A673 (cell line): ENCODE measurements around the gene HTRA2. TPM values are rescaled to one million over a fixed set of nuclear protein-coding genes. Genes with fewer than 3 reads are reported as not detected.

Experiments
- BruUV-seq: library from RNA; stranded (reverse); fragments of 400-500 nt; replicated peaks from 2 replicates; lab custom pipeline; 2021; lab: Mats Ljungman, UMichigan
- CTCF ChIA-PET: fragments of 300-600 bp; sonication (Branson Sonifier 250); formaldehyde crosslinking; loops from one replicate; lab custom pipeline; 2022; ENCODE audit warnings: antibody characterized with exemption; lab: Charles Lee
- POLR2A ChIA-PET: fragments of 300-600 bp; sonication (Branson Sonifier 250); formaldehyde crosslinking; loops from one replicate; lab custom pipeline; 2022; ENCODE audit warnings: antibody characterized with exemption; ENCODE audit not compliant: low non-redundant PET; lab: Charles Lee
- DNase-seq: peaks from one replicate; pipeline ENCODE4 v3.0.0-alpha.2; 2015; ENCODE audit warnings: low spot score
- H3K27ac ChIP-seq: fragments of 200-600 bp; sonication (generic); 2 replicates; pipeline ENCODE4 v1.5.1; 2016; ENCODE audit warnings: mixed run types, low read depth, mild to moderate bottlenecking, mixed read lengths, antibody characterized with exemption, low read length; ENCODE audit not compliant: poor library complexity, severe bottlenecking
- H3K27me3 ChIP-seq: fragments of 200-600 bp; sonication (generic); replicated peaks from 2 replicates; pipeline ENCODE4 v1.6.1; 2017; ENCODE audit warnings: mixed run types, low read depth, mild to moderate bottlenecking, mixed read lengths, antibody characterized with exemption, low read length; ENCODE audit not compliant: insufficient read depth, poor library complexity
- H3K36me3 ChIP-seq: fragments of 200-600 bp; sonication (generic); 2 replicates; pipeline ENCODE4 v1.6.1; 2016; ENCODE audit warnings: mixed run types, mild to moderate bottlenecking, mixed read lengths, antibody characterized with exemption, low read length; ENCODE audit not compliant: insufficient read depth, poor library complexity, severe bottlenecking
- H3K4me1 ChIP-seq: fragments of 200-600 bp; sonication (generic); 2 replicates; pipeline ENCODE4 v1.6.1; 2017; ENCODE audit warnings: mixed run types, mild to moderate bottlenecking, mixed read lengths, antibody characterized with exemption, low read length; ENCODE audit not compliant: insufficient read depth, poor library complexity, severe bottlenecking
- H3K4me3 ChIP-seq: fragments of 200-600 bp; sonication (generic); 2 replicates; pipeline ENCODE4 v1.5.1; 2016; ENCODE audit warnings: low read depth, mixed run types, mild to moderate bottlenecking, mixed read lengths, low read length; ENCODE audit not compliant: poor library complexity, severe bottlenecking
- H3K9me3 ChIP-seq: fragments of 200-600 bp; sonication (generic); 2 replicates; pipeline ENCODE4 v1.6.1; 2016; ENCODE audit warnings: mixed run types, low read depth, mild to moderate bottlenecking, mixed read lengths, antibody characterized with exemption, low read length; ENCODE audit not compliant: poor library complexity, severe bottlenecking
- EZH2 ChIP-seq: fragments of 200-600 bp; sonication (generic); IDR thresholded peaks from 2 replicates; pipeline ENCODE4 v1.6.1; 2017; ENCODE audit warnings: borderline replicate concordance, low read depth, mild to moderate bottlenecking, mixed read lengths, antibody characterized with exemption, low read length; ENCODE audit not compliant: poor library complexity, severe bottlenecking
- intact Hi-C: fragments of 100-400 bp; cut with micrococcal nuclease; formaldehyde crosslinking; loops from one replicate; pipeline ENCODE4 v1.10.0; 2022; ENCODE audit not compliant: unreplicated experiment
- total RNA-seq: library from RNA; stranded (reverse); gene quantifications from 2 replicates; pipeline ENCODE4 v1.2.3, GENCODE V29; 2021
- TF ChIP-seq, protein P1 (sequence below): fragments of 300-800, 200-600 bp; sonication (generic); conservative IDR thresholded peaks from 2 replicates; pipeline ENCODE4 v1.5.1; 2017; ENCODE audit warnings: low read depth, mild to moderate bottlenecking, antibody characterized with exemption, low read length, moderate library complexity, mixed read lengths

Gene HTRA2
- total RNA-seq, 1 experiment from 2014 or later = 35.1 TPM

DNA sequence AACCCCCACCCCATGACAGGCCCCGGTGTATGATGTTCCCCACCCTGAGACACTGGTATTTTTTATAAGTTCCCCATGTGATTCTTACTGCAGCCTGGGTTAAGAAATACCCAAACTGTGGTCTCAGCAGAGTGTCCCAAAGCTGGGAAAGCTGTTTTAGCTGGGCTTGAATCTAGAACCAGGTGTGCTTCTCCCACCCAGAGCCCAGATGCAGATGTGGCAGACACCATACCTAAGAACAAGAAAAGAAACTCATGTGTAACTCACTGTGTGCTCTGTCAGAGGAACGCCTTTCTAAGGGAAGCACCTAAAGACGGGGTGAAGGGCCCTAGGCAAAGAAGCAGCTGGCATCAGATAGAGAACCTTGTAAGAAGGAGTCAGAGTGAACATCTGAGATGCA is 48.7 kb downstream of the HTRA2 start:
- POLR2A ChIA-PET = no interaction called here
- TF ChIP-seq EZH2 = no peak
- TF ChIP-seq, protein P1, sequence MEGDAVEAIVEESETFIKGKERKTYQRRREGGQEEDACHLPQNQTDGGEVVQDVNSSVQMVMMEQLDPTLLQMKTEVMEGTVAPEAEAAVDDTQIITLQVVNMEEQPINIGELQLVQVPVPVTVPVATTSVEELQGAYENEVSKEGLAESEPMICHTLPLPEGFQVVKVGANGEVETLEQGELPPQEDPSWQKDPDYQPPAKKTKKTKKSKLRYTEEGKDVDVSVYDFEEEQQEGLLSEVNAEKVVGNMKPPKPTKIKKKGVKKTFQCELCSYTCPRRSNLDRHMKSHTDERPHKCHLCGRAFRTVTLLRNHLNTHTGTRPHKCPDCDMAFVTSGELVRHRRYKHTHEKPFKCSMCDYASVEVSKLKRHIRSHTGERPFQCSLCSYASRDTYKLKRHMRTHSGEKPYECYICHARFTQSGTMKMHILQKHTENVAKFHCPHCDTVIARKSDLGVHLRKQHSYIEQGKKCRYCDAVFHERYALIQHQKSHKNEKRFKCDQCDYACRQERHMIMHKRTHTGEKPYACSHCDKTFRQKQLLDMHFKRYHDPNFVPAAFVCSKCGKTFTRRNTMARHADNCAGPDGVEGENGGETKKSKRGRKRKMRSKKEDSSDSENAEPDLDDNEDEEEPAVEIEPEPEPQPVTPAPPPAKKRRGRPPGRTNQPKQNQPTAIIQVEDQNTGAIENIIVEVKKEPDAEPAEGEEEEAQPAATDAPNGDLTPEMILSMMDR = no peak
- Histone ChIP-seq H3K27me3 (no peaks in the 10 kb centered on the region), H3K27ac (no peak overlapping the region), H3K4me1 (peaks cover 4% of the 10 kb centered on the region), H3K36me3 (no peaks in the 10 kb centered on the region), H3K9me3 (no peaks in the 10 kb centered on the region), H3K4me3 (no peak overlapping the region)
- DNase-seq = no peak
- CTCF ChIA-PET = no interaction called here
- no TSS peak for BruUV-seq
- intact Hi-C loops = no loop called here

DNA sequence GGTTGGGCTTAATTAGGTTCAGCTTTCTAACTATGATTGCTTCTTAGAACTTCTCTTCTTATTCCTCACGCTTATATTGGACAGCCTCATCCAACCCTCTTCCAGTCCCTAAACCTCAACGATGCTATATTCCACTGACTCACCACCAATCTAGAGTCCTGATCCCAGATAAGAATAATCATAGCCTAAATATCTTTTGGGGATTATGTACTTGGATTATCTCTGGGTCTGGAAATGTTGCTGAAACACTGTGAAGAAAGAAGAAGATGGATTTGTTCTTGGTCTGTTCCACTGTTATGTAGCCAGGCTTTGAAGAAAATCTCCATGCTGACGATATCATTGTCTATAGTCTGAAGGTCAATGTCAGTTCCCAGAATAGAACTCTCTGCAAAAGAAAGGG is 51.7 kb downstream of the HTRA2 start:
- H3K9me3 ChIP-seq = no peaks in the 10 kb centered on the region
- TF ChIP-seq, protein P1 = no peak
- no peak for TF ChIP-seq EZH2
- peaks cover 14% of the 10 kb centered on the region for H3K4me1 ChIP-seq
- H3K4me3 ChIP-seq = no peak overlapping the region
- CTCF ChIA-PET = no interaction called here
- no peaks in the 10 kb centered on the region for H3K27me3 ChIP-seq
- no peaks in the 10 kb centered on the region for H3K36me3 ChIP-seq
- POLR2A ChIA-PET = no interaction called here
- DNase-seq = no peak
- BruUV-seq = no TSS peak
- intact Hi-C loops = no loop called here
- H3K27ac ChIP-seq = no peak overlapping the region

- no peak overlapping the region for H3K27ac ChIP-seq
- TF ChIP-seq, protein P1 = no peak
- TF ChIP-seq EZH2 = no peak
- ChIA-PET POLR2A (no interaction called here), CTCF (interaction anchor here (0.6 kb wide), 1 partner anchor 18 kb away, joined by 3 read pairs; no protein-coding TSS in a partner anchor)
- H3K9me3 ChIP-seq = no peaks in the 10 kb centered on the region
- DNase-seq = no peak
- intact Hi-C loops = no loop called here
- H3K36me3 ChIP-seq = no peaks in the 10 kb centered on the region
- H3K4me3 ChIP-seq = no peak overlapping the region
- H3K27me3 ChIP-seq = no peaks in the 10 kb centered on the region
- no TSS peak for BruUV-seq
- peaks cover 14% of the 10 kb centered on the region for H3K4me1 ChIP-seq
These were observed 52.5 kb downstream of the HTRA2 start for GRCh38 chr2:74582184-74582583.

Other genes with a start within 250 kb of the HTRA2 start
- gene SLC4A5, start 186.5 kb upstream of the HTRA2 start, total RNA-seq = 0.94 and 1.8 TPM in 2 replicates
- 172 and 177 TPM in 2 replicates for gene DCTN1, start 149.6 kb upstream of the HTRA2 start, total RNA-seq
- gene C2orf81, start 108.3 kb upstream of the HTRA2 start, total RNA-seq = 1.6 and 1.9 TPM in 2 replicates
- 41.1 and 51.1 TPM in 2 replicates for gene WDR54, start 108.2 kb upstream of the HTRA2 start, total RNA-seq
- 27.0 and 29.6 TPM in 2 replicates for gene RTKN, start 88.0 kb upstream of the HTRA2 start, total RNA-seq
- 29.9 and 34.9 TPM in 2 replicates for gene INO80B, start 74.8 kb upstream of the HTRA2 start, total RNA-seq
- 37.9 and 53.6 TPM in 2 replicates for gene WBP1, start 71.5 kb upstream of the HTRA2 start, total RNA-seq
- gene MOGS, start 64.6 kb upstream of the HTRA2 start, total RNA-seq = 38.2 and 45.2 TPM in 2 replicates
- 99.2 and 104 TPM in 2 replicates for gene MRPL53, start 57.3 kb upstream of the HTRA2 start, total RNA-seq
- 20.4 and 27.4 TPM in 2 replicates for gene CCDC142, start 46.9 kb upstream of the HTRA2 start, total RNA-seq
- gene TTC31, start 46.9 kb upstream of the HTRA2 start, total RNA-seq = 25.8 and 28.6 TPM in 2 replicates
- gene LBX2, start 30.3 kb upstream of the HTRA2 start, total RNA-seq = 0.48 TPM in 1 of 2 replicates, not detected in the other
- 30.9 and 33.0 TPM in 2 replicates for gene PCGF1, start 22.2 kb upstream of the HTRA2 start, total RNA-seq
- not detected in 2 replicates for gene TLX2, start 15.5 kb upstream of the HTRA2 start, total RNA-seq
- 0.50 and 0.71 TPM in 2 replicates for gene DQX1, start 3.7 kb upstream of the HTRA2 start, total RNA-seq
- gene AUP1, start 227 bp upstream of the HTRA2 start, total RNA-seq = 114 and 126 TPM in 2 replicates
- 0.88 and 1.9 TPM in 2 replicates for gene LOXL3, start 24.0 kb downstream of the HTRA2 start, total RNA-seq
- 18.4 and 20.7 TPM in 2 replicates for gene DOK1, start 24.8 kb downstream of the HTRA2 start, total RNA-seq
- gene M1AP, start 118.4 kb downstream of the HTRA2 start, total RNA-seq = not detected in 2 replicates
- 3.8 and 4.1 TPM in 2 replicates for gene SEMA4F, start 124.3 kb downstream of the HTRA2 start, total RNA-seq